Activated naive CD4-positive, alpha-beta T cell (primary cell): ENCODE results near the gene STRN3.
A peak's percentile ranks its signal among the peaks of the same experiment; 100 is the strongest.
"Not testable (repeated sequence)": the region's sequence is repeated elsewhere in the genome, so short reads cannot be mapped to it uniquely, and the experiment has no call there.

Experiments
- DNase-seq, 4 experiments: peaks; one replicate each; lab custom pipeline; 2025; lab: John Stamatoyannopoulos, UW

The STRN3 gene

DNA sequence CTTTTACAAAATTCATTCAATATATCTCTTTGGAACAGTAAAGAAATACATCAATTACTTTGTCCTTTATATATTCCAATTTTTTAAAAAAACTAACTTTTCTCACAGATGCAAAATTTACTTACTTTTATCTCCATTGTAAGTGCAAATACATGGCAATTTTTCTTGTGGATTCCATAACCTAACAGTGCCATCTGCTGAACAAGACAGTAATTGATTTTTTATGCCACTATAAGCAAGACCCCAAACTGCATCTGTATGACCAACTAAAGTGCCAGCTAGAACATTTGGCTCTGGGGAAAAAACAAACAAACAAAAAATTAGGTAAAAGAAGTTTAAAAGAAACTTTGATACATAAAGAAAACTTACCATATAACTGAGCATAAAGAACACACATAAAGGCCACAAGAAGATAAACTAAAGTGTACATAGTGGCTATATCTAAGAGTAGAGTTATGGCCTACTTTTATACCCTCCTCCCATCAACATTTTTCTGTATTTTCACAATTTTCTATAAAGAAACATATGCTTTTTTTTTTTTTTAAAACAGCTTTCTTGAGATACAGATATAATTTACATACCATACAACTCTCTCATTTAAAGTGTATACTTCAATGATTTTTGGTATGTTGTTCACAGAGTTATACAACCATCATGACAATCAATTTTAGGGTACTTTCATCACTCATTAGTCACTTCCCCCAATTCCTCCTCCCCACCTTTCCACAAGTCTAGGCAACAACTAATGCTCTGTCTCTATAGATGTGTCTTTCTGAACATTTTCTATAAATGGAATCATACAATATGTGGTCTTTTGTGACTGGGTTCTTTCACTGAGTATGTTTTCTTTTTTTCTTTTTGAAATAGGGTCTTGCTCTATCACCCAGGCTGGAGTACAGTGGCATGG is 119.2 kb downstream of the STRN3 start:
- DNase-seq = no peak

DNA sequence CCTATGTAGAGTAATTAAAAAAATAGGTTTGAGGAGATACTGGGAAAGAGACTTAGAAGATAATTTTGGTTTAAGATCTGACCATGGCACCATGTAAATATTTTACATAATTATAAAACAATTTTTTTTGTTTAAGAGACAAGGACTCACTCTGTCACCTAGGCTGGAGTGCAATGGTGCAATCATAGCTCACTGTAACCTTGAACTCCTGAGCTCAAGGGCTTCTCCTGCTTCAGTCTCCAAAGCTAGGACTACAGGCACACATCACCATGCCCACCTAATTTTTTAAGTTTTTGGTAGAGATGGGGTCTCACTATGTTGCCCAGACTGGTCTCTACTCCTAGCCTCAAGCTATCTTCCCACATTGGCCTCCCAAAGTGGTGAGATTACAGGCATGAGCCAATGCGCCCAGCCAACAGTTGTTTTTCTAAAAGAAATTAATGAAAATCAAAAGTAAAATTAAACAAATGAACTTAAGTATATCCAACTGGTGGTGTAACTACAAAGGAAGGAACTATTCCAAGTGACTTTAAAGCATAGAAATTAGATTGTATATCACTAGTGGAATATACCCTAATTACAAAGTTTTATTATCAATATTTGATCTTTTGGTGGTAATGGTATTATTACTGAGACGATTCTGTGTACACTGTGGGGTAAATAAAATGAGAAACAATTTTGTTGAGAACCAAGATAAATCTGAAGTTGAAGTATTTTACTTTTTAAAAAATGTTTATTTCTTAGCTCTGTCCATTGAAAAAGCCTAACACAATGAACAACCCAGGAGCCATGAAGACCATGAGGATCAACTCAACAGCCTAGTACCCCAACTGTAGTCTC is 122.7 kb downstream of the STRN3 start:
- DNase-seq = no peak

DNA sequence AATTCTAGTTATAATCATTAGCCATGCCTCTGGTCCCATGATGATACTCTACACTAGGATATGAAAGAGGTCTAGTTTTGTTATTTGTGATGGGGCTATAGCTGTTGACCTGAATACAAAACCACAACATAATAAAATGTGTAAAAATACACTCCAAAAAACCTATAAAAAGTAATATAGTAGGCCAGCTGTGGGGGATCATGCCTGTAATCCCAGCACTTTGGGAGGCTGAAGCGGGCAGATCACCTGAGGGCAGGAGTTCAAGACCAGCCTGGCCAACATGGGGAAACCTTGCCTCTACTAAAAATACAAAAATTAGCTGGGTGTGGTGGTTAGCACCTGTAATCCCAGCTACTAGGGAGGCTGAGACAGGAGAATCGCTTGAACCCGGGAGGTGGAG is 129.1 kb downstream of the STRN3 start:
- not testable (repeated sequence) for DNase-seq

DNA sequence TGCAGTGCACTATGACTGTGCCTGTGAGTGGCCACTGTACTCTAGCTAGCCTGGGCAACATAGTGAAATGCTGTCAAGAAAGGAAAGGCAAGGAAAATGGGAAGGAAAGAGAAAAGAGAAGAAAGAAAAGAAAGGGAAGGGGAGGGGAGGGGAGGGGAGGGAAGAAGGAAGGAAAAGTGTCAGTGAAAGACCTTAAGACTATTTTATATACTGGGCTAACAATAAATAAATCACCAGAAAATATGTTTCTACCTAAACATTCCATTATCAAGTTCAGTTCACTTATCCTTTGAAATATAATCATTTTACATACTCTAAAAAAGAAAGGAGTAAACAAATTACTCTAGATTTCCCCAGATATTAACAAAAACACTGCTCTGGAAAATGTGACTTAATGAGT is 129.7 kb downstream of the STRN3 start:
- no peak for DNase-seq

DNA sequence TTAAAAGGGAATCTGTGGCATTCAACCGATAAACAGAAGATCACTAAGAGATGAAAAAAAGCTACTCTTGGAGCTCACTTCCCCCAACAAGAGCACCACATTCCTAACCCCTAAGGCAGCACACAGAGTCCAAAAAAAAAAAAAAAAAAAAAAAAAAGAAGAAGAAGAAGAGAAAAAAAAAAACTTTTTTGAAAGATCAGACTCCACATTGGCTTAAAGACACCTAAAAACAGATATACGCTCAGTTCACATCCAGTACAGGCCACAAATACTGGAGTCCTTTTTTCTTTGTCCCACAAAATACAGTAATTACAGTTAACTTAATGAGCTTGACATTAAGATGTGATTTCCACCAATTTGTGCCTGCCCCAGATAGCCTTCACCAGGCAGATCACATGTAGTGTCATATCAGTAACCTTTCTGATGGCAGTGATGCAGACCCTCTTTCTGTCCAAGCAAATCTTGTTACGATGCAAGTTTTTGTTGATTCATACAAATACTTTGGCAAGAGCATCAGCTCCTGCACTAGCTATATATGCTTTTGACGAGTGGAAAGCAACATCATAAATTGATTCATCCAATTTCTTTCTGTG is 131.2 kb downstream of the STRN3 start:
- no peak for DNase-seq

DNA sequence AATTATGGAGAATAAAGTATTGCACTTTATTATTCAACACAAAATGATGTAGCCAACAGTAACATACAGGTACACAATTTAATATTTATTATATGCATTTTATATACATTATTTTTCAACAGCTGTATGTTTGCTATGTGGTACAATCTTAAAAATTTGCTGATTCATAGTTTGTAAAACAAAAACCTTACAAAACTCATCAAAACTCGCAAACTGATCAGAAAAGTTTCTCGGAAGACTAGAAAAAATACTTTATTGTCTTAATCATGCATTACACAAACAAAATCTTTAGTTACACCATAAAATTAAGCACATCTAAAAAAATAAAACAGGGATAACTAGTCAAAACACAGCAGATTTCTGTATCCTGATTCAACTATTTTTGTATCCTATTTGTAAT is 132.4 kb downstream of the STRN3 start:
- no peak for DNase-seq

DNA sequence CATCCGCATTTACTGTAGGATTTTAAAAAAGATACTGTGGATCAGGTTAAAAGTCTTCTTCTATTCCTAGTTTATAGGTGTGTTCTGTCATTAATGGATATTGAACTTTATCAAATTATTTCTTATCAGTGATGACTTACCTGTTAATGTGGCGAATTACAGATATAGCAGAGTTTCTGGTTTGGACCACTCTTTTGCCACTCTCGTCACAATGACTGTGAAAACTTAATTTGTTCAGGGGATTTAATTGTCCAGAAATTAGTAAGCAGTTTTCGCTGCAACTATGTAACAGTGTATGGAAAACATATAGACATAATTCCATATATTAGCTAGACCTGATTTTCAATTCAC is 137.0 kb downstream of the STRN3 start:
- DNase-seq = no peak

DNA sequence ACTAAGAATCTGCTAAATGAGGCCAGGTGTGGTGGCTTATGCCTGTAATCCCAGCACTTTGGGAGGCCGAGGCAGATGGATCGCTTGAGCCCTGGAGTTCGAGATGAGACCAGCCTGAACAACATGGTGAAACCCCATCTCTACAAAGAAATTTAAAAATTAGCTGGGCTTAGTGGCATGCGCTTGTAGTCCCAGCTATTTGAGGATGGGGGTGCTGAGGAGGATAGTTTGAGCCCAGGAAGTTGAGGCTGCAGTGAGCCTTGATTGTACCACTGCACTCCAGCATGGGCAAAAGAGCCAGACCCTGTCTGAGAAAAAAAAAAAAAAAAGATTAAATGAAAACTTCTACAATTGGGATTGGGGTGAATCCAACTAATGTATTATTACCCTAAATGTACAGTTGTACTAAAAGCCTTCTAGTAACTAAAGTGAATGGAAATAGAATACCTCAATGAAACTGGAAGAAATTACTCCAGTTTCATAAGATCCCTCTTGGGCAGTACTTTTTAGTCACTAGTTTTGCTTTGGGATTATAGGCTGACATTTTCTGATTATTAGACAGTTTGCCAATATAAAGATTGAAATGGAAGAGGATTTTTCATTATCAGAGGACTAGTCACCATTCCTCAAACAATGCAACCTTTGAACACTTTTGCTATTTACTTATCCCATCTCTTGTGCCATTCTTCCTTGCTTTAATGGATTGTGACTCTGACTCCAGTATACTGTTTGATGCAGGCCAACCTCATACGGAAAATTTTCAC is 137.5 kb downstream of the STRN3 start:
- no peak for DNase-seq

DNA sequence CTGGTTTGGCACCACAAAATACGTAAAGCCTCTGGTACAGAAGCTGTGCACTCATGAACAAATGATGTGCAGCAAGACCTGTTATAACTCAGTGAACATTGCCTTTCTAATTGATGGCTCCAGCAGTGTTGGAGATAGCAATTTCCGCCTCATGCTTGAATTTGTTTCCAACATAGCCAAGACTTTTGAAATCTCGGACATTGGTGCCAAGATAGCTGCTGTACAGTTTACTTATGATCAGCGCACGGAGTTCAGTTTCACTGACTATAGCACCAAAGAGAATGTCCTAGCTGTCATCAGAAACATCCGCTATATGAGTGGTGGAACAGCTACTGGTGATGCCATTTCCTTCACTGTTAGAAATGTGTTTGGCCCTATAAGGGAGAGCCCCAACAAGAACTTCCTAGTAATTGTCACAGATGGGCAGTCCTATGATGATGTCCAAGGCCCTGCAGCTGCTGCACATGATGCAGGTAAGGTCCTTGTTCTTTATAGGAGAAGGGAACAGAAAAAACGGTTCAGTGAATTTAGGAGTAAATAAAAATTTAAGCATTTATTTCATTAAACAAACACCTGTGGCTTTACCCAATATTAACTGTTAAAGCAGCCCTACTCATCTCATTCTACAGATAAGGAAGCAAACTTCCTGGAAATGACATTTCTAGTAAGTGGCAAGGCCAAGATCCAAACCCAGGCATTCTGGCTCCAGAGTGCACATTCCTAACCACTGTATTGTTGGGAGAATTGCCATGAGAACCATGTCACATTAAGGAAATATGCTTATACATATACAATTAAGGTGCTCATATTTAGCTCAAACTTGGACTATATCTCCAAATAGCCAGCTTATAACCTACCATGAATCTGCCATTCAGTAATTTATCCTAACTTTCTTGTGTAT is 140.1 kb downstream of the STRN3 start:
- DNase-seq = no peak

DNA sequence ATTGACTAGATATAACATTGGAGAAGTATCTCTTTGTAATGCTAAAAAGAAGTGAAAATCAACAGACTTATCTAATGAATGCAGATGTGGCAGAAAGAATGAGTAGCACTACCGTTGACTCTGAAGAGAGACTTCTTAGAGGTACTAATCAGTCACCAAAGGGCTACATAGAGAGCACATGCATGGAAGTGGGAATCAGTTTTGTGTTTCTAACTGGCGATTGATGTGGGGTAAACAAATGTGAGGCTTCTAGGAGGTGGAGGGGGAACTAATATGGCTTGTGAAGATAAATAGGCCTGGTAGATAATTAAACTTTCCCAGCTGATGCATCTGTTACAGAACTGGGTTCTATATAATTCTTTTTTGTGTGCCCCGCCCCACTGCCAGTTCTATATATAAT is 141.3 kb downstream of the STRN3 start:
- no peak for DNase-seq

DNA sequence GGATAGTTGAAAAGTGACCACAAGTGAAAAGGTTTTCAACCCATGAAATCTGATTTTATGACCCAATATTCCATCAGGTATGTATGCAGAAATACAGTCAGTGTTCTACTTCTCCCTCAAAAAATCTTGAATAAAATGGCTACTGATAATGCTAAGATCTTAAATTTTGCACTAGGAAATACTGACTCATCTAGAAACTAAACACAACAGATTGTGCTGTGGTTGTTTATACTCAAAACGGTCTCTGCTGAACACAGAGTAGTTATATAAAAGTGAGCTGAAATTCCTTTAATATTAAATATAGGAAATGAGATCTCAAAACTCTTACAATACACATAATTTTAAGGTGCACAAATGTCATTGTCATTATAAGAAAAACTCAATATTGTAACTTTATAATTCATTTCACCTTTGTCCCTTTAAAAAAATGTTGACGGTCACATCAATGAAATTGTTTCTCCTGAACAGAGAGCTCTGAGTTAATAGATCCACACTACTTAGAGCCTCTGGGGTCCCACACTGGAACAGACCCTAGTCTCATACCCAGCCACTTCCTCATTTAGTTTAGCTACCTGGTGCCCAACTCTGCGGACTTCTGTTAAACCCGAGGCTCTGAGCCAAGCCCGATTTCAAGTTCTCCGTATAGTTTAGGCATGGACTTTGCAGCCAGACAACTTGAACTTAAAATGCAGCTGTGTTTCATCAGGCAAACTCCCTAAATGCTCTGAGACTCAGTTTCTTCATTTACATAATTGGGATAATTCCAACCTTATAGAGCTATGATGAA is 142.5 kb downstream of the STRN3 start:
- DNase-seq = no peak

DNA sequence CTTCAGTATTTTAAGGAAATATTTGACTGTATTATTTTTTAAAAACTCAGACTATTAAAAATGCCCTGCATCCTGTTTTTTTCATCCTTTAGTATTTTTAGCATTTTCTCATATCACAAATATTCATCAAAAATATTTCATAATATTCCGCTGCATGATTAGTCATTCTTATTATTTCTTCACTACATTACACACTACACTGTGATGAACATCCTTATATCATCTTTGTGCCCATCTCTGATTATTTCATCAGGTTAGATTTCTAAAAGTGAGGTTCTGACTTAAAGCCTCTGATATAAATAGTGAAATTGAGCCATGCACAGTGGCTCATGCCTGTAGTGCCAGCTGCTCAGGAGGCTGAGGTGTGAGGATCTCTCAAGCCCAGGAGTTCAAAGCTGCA is 143.7 kb downstream of the STRN3 start:
- no peak for DNase-seq

DNA sequence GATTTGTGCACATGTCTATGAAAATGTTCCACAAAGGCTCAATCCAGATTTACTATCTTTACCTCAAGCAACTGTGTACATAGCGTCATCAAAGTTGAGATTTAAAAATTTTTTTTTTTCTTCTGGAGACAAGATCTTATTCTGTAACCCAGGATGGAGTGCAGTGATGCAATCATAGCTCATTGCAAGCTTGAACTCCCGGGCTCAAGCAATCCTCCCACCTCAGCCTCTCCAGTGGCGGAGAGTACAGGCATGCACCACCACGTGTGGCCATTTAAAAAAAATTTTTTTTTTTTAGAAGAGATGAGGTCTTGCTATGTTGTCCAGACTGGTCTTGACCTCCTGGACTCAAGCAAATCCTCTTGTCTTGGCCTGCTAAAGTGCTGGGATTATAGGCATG is 149.5 kb downstream of the STRN3 start:
- DNase-seq = no peak

DNA sequence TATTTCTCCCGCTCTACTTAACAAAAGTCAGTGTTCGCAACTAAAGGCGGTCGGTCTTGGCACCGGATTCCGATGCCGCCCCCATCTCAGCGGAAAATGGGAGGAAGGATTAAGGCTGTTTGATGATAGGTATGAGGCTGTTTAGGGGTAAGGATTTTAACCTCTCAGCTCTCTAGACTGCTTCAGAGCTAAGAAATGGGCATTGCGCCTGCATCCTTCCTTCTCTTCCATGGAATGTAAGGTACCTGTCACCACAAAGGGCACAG is 150.5 kb downstream of the STRN3 start:
- no peak for DNase-seq

DNA sequence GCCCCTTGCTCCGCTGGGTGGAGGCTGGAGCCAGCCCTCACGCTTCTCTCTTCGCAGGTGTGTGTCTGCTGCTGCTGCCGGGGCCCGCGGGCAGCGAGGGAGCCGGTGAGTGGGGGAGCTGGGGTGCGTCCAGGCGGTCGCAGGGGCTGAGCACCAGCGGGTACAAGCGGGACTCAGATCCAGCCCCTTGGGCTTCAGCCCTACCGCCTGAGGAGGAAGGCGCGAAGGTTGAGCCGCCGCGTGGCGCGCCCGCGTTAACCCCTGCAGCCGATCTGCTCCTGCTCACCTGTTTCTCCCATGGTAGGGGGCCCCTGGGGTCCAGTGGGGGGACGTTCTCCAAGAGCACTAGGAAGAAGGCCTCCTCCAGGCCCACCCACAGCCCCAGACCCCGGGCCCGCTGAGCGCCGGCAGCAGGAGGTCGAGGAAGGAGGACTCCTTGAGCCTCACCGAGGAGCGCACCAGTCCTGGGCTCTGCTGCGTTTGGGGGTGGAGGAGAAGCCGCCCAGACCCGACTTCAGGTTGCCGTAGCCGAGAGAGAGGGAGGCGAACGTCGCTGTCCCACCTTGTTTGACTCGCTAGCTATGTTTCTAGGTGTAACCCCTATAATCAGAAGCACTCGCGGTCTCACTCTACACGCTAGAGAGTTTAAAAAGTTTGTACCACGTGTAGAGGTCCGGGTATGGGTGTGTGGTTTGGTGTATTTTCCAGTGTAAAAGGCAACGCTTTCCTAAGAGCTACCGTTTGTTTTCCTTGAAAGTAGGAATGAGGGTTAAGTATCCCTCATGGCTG is 151.0 kb downstream of the STRN3 start:
- peak in 1 of 4 experiments; percentile 3 for DNase-seq

DNA sequence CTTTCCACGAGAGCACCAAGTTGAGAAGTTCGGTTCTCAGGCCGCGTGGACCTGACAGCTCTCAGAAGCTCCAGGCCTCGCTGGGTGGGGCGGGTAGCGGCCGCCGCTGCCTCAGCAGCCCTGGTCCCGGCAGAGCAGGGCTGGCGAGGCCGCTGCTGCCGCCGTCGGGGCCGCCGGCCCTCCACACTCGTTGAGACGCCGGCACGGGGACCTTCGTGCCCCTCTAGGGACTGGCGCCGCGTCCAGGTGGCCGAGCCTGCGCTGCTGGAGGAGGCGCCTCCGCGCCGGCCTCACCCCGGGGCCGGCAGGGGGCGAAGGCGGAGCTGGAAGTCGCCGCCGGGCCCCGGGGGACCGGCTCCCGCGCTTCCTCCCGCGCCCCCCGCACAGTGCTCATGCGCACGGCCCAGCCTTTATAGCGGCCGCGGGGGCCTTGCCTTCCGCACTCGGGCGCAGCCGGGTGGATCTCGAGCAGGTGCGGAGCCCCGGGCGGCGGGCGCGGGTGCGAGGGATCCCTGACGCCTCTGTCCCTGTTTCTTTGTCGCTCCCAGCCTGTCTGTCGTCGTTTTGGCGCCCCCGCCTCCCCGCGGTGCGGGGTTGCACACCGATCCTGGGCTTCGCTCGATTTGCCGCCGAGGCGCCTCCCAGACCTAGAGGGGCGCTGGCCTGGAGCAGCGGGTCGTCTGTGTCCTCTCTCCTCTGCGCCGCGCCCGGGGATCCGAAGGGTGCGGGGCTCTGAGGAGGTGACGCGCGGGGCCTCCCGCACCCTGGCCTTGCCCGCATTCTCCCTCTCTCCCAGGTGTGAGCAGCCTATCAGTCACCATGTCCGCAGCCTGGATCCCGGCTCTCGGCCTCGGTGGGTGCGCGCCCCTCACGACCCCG is 151.8 kb downstream of the STRN3 start, which contains the start of gene COCH:
Gene COCH, plus strand, starts transcription at position 440 of the 879 bp plus-strand sequence. Its CDS starts 380 bp downstream, at position 820.
- DNase-seq = peak in 1 of 4 experiments; percentile 17

DNA sequence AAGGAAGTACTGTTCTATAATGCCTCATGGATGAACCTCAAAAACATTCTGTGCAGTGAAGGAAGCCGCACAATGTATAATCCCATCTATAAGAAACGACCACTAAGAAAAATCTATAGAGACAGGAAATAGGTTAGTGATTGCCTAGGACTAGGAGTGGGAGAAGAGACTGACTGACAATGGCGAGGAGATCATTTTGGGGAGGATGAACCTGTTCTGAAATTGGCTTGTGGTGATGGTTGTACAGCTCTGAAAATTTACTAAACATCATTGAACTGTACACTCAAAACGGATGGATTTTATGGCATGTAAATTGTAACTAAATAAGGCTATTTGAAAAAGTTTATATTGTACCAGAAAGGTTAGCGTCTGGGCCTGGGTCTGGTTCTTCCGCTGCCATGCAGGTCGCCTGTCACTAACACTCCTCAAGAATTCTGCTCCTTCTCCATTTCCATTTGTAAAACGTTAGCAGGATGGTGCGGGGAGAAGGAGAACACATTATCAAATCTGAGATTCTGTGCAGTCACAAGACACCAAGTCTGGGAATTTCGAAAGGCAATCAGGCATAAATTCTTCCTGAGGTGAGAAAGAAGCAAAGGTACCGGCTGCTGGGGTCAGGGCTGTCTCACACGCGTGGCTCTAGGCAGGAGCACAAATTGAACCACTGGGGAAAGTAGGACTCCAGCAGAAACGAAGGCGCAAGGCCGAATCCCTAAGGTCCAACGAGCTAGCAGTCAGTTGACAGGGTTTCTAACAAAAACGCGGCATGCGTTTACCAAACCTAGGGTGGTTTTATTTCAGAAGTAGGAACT is 152.7 kb downstream of the STRN3 start:
- DNase-seq = no peak

DNA sequence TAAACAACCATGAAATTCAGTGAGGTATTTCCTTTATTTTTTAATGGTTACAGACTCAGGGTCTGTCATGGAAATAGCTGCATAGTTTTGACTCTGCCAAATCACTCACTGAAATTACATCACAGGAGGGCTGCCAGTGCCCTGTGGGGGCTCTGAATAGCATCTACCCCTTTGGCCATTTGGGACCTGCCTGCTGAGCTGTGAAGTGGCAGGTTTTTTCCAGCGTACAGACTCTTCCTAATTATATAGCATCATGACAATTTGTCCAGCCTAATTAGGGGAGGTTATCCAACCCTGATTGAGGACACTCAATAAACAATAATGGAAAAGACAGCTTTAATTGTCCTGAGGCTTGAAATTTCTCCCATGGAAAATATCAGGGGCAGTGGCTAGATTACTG is 153.6 kb downstream of the STRN3 start:
- DNase-seq = no peak
